GM23338 (cell line): ENCODE data around the gene DYNLT3. TPM values are rescaled to one million over a fixed set of nuclear protein-coding genes. Genes with fewer than 3 reads are reported as not detected.

Experiments used
- ATAC-seq: fragments of 200-7000 bp; cut with Tn5 transposase; 3 replicates; pipeline ENCODE4 v1.9.1; 2020
- DNase-seq: peaks from one replicate; pipeline ENCODE4 v3.0.0-alpha.2; 2015; ENCODE audit warnings: low spot score
- H2AFZ ChIP-seq: fragments of 200-600 bp; sonication (generic); 2 replicates; pipeline ENCODE4 v1.8.0; 2016; ENCODE audit warnings: antibody characterized with exemption, mild to moderate bottlenecking, moderate library complexity
- H3F3A ChIP-seq: fragments of 200-600 bp; sonication (generic); replicated peaks from 2 replicates; pipeline ENCODE4 v1.8.0; 2017; ENCODE audit warnings: antibody characterized with exemption, mixed run types, low read depth
- H3K27ac ChIP-seq: fragments of 200-600 bp; sonication (generic); 2 replicates; pipeline ENCODE4 v1.6.1; 2016; ENCODE audit warnings: low read depth
- H3K27me3 ChIP-seq: fragments of 200-600 bp; sonication (generic); 2 replicates; pipeline ENCODE4 v1.8.0; 2016; ENCODE audit warnings: mild to moderate bottlenecking, mixed run types, moderate library complexity; ENCODE audit not compliant: insufficient read depth
- H3K36me3 ChIP-seq: fragments of 200-600 bp; sonication (generic); 2 replicates; pipeline ENCODE4 v1.8.0; 2016; ENCODE audit warnings: mild to moderate bottlenecking; ENCODE audit not compliant: insufficient read depth
- H3K4me1 ChIP-seq: fragments of 200-600 bp; sonication (generic); 2 replicates; pipeline ENCODE4 v1.8.0; 2016; ENCODE audit warnings: mild to moderate bottlenecking, moderate library complexity; ENCODE audit not compliant: insufficient read depth
- H3K4me2 ChIP-seq: fragments of 200-600 bp; sonication (generic); 2 replicates; pipeline ENCODE4 v1.7.1; 2017; ENCODE audit warnings: mixed run types
- H3K4me3 ChIP-seq: fragments of 200-600 bp; sonication (generic); 2 replicates; pipeline ENCODE4 v1.6.1; 2016; ENCODE audit warnings: mixed run types
- H3K79me2 ChIP-seq: fragments of 200-600 bp; sonication (generic); replicated peaks from 2 replicates; pipeline ENCODE4 v1.8.0; 2017; ENCODE audit warnings: mild to moderate bottlenecking; ENCODE audit not compliant: insufficient read depth
- H3K9me2 ChIP-seq: fragments of 200-600 bp; sonication (generic); 2 replicates; pipeline ENCODE4 v1.8.0; 2017; ENCODE audit not compliant: insufficient read depth
- H4K20me1 ChIP-seq: fragments of 200-600 bp; sonication (generic); replicated peaks from 2 replicates; pipeline ENCODE4 v1.8.0; 2017; ENCODE audit warnings: mild to moderate bottlenecking; ENCODE audit not compliant: insufficient read depth
- H3K27ac Mint-ChIP-seq: 2 replicates; pipeline ENCODE4 v1.8.0; 2020; ENCODE audit warnings: inconsistent platforms, mild to moderate bottlenecking, moderate library complexity, mixed read lengths
- H3K27me3 Mint-ChIP-seq: 3 replicates; pipeline ENCODE4 v1.8.0; 2022; ENCODE audit warnings: low read depth, mild to moderate bottlenecking, moderate library complexity, mixed read lengths, inconsistent platforms; ENCODE audit not compliant: insufficient read depth, poor library complexity
- H3K36me3 Mint-ChIP-seq: 3 replicates; pipeline ENCODE4 v1.8.0; 2021; ENCODE audit warnings: low read depth, mild to moderate bottlenecking, inconsistent platforms, moderate library complexity, mixed read lengths
- H3K4me1 Mint-ChIP-seq: 3 replicates; pipeline ENCODE4 v1.8.0; 2020; ENCODE audit warnings: mild to moderate bottlenecking, inconsistent platforms, mixed read lengths
- H3K4me3 Mint-ChIP-seq: 3 replicates; pipeline ENCODE4 v1.8.0; 2021; ENCODE audit warnings: moderate library complexity, mild to moderate bottlenecking, inconsistent platforms, mixed read lengths
- H3K9me3 Mint-ChIP-seq: 3 replicates; pipeline ENCODE4 v1.8.0; 2020; ENCODE audit warnings: moderate library complexity, mild to moderate bottlenecking, inconsistent platforms, mixed read lengths
- CREB1 ChIP-seq: fragments of 250-450 bp; sonication (Bioruptor Pico); IDR thresholded peaks from 2 replicates; pipeline ENCODE4 v1.5.0; 2020; ENCODE audit warnings: low read depth, mild to moderate bottlenecking, moderate library complexity
- EZH2 ChIP-seq: fragments of 200-600 bp; sonication (generic); IDR thresholded peaks from one replicate; pipeline ENCODE4 v1.8.0; 2017; ENCODE audit warnings: antibody characterized with exemption, mild to moderate bottlenecking, low read depth; ENCODE audit not compliant: unreplicated experiment
- EZH2phosphoT487 ChIP-seq: fragments of 200-600 bp; sonication (generic); IDR thresholded peaks from one replicate; pipeline ENCODE4 v1.8.1; 2018; ENCODE audit warnings: antibody characterized with exemption; ENCODE audit not compliant: unreplicated experiment
- NANOG ChIP-seq: IDR thresholded peaks from 2 replicates; pipeline ENCODE4 v1.6.1; 2016; ENCODE audit warnings: antibody characterized with exemption, borderline replicate concordance
- POLR2AphosphoS5 ChIP-seq: IDR thresholded peaks from 2 replicates; pipeline ENCODE4 v1.6.1; 2016; ENCODE audit warnings: antibody characterized with exemption, low read depth
- STAT1 ChIP-seq: IDR thresholded peaks from one replicate; pipeline ENCODE4 v1.6.1; 2016; ENCODE audit warnings: antibody characterized with exemption; ENCODE audit not compliant: unreplicated experiment
- ZNF114 ChIP-seq: fragments of 250-450 bp; sonication (Bioruptor Pico); IDR thresholded peaks from 2 replicates; pipeline ENCODE4 v1.5.0; 2020; ENCODE audit warnings: mild to moderate bottlenecking, moderate library complexity
- ZNF331 ChIP-seq: fragments of 250-450 bp; sonication (Bioruptor Pico); IDR thresholded peaks from 2 replicates; pipeline ENCODE4 v1.5.0; 2020; ENCODE audit warnings: low read depth, mild to moderate bottlenecking, moderate library complexity
- polyA plus RNA-seq: library from polyadenylated mRNA; unstranded; fragments of >200 nt; fragmentation: Nextera tagmentation; extraction: Ambion mirVana; gene quantifications from 2 replicates; pipeline ENCODE4 v1.2.1, GENCODE V29; 2016
- total RNA-seq: library from RNA; depleted of rRNA; stranded (reverse); fragments of >200 nt; shearing (Covaris generic); gene quantifications from 2 replicates; pipeline ENCODE4 v1.2.3, GENCODE V29; 2014
- TF ChIP-seq, protein P1 (sequence below), 2 experiments: fragments of 200-600 bp in 1 of 2; sonication (generic) in 1 of 2; conservative IDR thresholded peaks; 2 replicates each; pipeline versions ENCODE4 v1.5.1 to v1.6.1; 2016 to 2017; ENCODE audit warnings: antibody characterized with exemption in 2 of 2, low read depth in 2 of 2, mild to moderate bottlenecking in 2 of 2, moderate library complexity in 1 of 2
- TF ChIP-seq, protein P2 (sequence below): fragments of 250-450 bp; sonication (Bioruptor Pico); IDR thresholded peaks from 2 replicates; pipeline ENCODE4 v1.5.0; 2020; ENCODE audit warnings: mild to moderate bottlenecking, moderate library complexity
- TF ChIP-seq, protein P3 (sequence below): IDR thresholded peaks from 2 replicates; pipeline ENCODE4 v1.6.1; 2016; ENCODE audit warnings: antibody characterized with exemption

DYNLT3 gene
- total and polyA plus RNA-seq, 2 experiments from 2014 or later, result 6.5 to 8.1 TPM

DNA sequence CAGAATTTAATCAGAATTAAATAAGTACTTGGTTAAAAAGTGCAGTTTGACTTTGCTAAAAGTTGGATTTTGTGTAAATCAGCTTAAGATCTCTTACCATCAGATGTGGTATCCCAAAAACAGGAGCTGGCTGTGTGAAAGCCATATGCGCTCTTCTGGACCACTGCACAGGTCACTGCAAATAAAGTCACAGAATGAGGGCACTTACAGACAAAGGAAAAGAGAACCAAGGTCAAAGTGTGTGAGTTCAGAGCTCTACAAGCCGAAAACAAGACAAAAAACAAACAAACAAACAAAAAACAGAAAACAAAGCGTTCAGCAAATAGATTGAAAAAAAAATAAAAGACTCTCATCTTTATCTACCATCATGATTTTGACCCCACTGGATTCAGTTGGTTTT, 6.4 kb downstream of the DYNLT3 start (continued):
- TF ChIP-seq, protein P1, sequence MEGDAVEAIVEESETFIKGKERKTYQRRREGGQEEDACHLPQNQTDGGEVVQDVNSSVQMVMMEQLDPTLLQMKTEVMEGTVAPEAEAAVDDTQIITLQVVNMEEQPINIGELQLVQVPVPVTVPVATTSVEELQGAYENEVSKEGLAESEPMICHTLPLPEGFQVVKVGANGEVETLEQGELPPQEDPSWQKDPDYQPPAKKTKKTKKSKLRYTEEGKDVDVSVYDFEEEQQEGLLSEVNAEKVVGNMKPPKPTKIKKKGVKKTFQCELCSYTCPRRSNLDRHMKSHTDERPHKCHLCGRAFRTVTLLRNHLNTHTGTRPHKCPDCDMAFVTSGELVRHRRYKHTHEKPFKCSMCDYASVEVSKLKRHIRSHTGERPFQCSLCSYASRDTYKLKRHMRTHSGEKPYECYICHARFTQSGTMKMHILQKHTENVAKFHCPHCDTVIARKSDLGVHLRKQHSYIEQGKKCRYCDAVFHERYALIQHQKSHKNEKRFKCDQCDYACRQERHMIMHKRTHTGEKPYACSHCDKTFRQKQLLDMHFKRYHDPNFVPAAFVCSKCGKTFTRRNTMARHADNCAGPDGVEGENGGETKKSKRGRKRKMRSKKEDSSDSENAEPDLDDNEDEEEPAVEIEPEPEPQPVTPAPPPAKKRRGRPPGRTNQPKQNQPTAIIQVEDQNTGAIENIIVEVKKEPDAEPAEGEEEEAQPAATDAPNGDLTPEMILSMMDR (conservative IDR thresholded peaks at IDR 0.05; ENCODE audit: low read depth in 2 of 2), result no peak
- TF ChIP-seq POLR2AphosphoS5 (no peak), STAT1 (no peak)

DNA sequence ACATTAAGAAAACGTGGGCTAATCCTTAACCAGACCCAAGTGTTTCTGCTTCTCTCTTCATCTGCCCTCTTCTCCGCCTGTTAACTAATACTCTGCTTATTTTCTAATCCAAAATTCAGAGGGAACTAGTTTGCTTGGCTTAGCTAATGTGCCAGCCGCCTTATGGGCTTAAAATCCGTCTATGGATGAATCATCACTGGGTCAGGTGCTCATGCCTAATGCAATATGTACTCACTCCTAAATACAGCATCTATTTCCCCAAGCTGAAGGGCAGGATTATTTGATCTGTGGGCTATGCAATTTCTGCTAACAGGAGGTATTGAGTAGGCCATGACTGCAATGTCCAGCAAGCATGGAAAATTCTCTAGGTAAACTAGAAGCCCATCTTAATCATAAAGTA, 12.4 kb downstream of the DYNLT3 start:
- Histone ChIP-seq H4K20me1 (no peaks in the 10 kb centered on the region), H2AFZ (no peak overlapping the region), H3F3A (no peaks in the 10 kb centered on the region), H3K4me1 (no peaks in the 10 kb centered on the region), H3K4me3 (no peak overlapping the region), H3K27me3 (no peaks in the 10 kb centered on the region), H3K4me2 (no peak overlapping the region), H3K79me2 (no peaks in the 10 kb centered on the region), H3K36me3 (no peaks in the 10 kb centered on the region), H3K27ac (no peak overlapping the region), H3K9me2 (no peaks in the 10 kb centered on the region)
- no peaks in the 10 kb centered on the region for H3K36me3 Mint-ChIP-seq
- ATAC-seq, result no peak
- no peak overlapping the region for H3K4me3 Mint-ChIP-seq
- H3K4me1 Mint-ChIP-seq, result no peaks in the 10 kb centered on the region
- H3K9me3 Mint-ChIP-seq, result no peaks in the 10 kb centered on the region
- no peaks in the 10 kb centered on the region for H3K27me3 Mint-ChIP-seq
- no peak for DNase-seq
- H3K27ac Mint-ChIP-seq, result no peak overlapping the region
- TF ChIP-seq ZNF114 (CRISPR knock-in tag) (no peak), EZH2phosphoT487 (no peak), ZNF331 (CRISPR knock-in tag) (no peak), POLR2AphosphoS5 (no peak), STAT1 (no peak), EZH2 (no peak), CREB1 (CRISPR knock-in tag) (no peak), NANOG (no peak)
- TF ChIP-seq, protein P2, sequence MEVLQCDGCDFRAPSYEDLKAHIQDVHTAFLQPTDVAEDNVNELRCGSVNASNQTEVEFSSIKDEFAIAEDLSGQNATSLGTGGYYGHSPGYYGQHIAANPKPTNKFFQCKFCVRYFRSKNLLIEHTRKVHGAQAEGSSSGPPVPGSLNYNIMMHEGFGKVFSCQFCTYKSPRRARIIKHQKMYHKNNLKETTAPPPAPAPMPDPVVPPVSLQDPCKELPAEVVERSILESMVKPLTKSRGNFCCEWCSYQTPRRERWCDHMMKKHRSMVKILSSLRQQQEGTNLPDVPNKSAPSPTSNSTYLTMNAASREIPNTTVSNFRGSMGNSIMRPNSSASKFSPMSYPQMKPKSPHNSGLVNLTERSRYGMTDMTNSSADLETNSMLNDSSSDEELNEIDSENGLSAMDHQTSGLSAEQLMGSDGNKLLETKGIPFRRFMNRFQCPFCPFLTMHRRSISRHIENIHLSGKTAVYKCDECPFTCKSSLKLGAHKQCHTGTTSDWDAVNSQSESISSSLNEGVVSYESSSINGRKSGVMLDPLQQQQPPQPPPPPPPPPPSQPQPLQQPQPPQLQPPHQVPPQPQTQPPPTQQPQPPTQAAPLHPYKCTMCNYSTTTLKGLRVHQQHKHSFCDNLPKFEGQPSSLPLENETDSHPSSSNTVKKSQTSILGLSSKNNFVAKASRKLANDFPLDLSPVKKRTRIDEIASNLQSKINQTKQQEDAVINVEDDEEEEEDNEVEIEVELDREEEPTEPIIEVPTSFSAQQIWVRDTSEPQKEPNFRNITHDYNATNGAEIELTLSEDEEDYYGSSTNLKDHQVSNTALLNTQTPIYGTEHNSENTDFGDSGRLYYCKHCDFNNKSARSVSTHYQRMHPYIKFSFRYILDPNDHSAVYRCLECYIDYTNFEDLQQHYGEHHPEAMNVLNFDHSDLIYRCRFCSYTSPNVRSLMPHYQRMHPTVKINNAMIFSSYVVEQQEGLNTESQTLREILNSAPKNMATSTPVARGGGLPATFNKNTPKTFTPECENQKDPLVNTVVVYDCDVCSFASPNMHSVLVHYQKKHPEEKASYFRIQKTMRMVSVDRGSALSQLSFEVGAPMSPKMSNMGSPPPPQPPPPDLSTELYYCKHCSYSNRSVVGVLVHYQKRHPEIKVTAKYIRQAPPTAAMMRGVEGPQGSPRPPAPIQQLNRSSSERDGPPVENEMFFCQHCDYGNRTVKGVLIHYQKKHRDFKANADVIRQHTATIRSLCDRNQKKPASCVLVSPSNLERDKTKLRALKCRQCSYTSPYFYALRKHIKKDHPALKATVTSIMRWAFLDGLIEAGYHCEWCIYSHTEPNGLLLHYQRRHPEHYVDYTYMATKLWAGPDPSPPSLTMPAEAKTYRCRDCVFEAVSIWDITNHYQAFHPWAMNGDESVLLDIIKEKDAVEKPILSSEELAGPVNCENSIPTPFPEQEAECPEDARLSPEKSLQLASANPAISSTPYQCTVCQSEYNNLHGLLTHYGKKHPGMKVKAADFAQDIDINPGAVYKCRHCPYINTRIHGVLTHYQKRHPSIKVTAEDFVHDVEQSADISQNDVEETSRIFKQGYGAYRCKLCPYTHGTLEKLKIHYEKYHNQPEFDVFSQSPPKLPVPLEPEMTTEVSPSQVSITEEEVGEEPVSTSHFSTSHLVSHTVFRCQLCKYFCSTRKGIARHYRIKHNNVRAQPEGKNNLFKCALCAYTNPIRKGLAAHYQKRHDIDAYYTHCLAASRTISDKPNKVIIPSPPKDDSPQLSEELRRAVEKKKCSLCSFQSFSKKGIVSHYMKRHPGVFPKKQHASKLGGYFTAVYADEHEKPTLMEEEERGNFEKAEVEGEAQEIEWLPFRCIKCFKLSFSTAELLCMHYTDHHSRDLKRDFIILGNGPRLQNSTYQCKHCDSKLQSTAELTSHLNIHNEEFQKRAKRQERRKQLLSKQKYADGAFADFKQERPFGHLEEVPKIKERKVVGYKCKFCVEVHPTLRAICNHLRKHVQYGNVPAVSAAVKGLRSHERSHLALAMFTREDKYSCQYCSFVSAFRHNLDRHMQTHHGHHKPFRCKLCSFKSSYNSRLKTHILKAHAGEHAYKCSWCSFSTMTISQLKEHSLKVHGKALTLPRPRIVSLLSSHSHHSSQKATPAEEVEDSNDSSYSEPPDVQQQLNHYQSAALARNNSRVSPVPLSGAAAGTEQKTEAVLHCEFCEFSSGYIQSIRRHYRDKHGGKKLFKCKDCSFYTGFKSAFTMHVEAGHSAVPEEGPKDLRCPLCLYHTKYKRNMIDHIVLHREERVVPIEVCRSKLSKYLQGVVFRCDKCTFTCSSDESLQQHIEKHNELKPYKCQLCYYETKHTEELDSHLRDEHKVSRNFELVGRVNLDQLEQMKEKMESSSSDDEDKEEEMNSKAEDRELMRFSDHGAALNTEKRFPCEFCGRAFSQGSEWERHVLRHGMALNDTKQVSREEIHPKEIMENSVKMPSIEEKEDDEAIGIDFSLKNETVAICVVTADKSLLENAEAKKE, result no peak
- TF ChIP-seq, protein P3, sequence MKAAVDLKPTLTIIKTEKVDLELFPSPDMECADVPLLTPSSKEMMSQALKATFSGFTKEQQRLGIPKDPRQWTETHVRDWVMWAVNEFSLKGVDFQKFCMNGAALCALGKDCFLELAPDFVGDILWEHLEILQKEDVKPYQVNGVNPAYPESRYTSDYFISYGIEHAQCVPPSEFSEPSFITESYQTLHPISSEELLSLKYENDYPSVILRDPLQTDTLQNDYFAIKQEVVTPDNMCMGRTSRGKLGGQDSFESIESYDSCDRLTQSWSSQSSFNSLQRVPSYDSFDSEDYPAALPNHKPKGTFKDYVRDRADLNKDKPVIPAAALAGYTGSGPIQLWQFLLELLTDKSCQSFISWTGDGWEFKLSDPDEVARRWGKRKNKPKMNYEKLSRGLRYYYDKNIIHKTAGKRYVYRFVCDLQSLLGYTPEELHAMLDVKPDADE, result no peak
- TF ChIP-seq, protein P1 (conservative IDR thresholded peaks at IDR 0.05; ENCODE audit: low read depth in 2 of 2), result no peak
